Prostate gland (tissue), 2 donors: ENCODE data around the gene AQR. TPM values are rescaled to one million over a fixed set of nuclear protein-coding genes. Genes with fewer than 3 reads are reported as not detected.

Source experiments
- DNase-seq: peaks from one replicate; pipeline ENCODE4 v3.0.0-alpha.2; 2019; ENCODE audit warnings: low spot score
- H3K27ac ChIP-seq, 2 donors: fragments of 200-600 bp; sonication (generic); 2 replicates each; pipeline ENCODE4 v1.5.1; 2017 to 2019
- H3K27me3 ChIP-seq: fragments of 200-600 bp; sonication (generic); replicated peaks from 2 replicates; pipeline ENCODE4 v1.5.1; 2019; ENCODE audit not compliant: insufficient read depth
- H3K36me3 ChIP-seq, 2 donors: fragments of 200-600 bp; sonication (generic); 1 replicate in 1 of 2; 2 replicates in 1 of 2; pipeline versions ENCODE4 v1.5.1 to v1.8.1; 2017 to 2019
- H3K4me1 ChIP-seq: fragments of 200-600 bp; sonication (generic); replicated peaks from 2 replicates; pipeline ENCODE4 v1.5.1; 2019
- H3K4me3 ChIP-seq, 2 donors: fragments of 200-600 bp; sonication (generic); 2 replicates each; pipeline ENCODE4 v1.5.1; 2017 to 2019
- H3K9me3 ChIP-seq: fragments of 200-600 bp; sonication (generic); 2 replicates; pipeline ENCODE4 v1.5.1; 2017
- POLR2A ChIP-seq: fragments of 450-650 bp; IDR thresholded peaks from one replicate; pipeline ENCODE4 v1.6.1; 2016; ENCODE audit warnings: antibody characterized with exemption, mild to moderate bottlenecking
- POLR2AphosphoS5 ChIP-seq: sonication (generic); formaldehyde crosslinking; IDR thresholded peaks from one replicate; pipeline ENCODE4 v1.6.1; 2017; ENCODE audit warnings: antibody characterized with exemption
- WGBS: methylation state at CpG from one replicate; pipeline ENCODE4 v1.1.5; 2018; 5-methylcytosine and 5-hydroxymethylcytosine counted together
- intact Hi-C: fragments of 100-400 bp; cut with DNase I; formaldehyde crosslinking; loops from one replicate; pipeline ENCODE4 v1.14.2; 2022
- total RNA-seq, 2 donors: library from RNA; depleted of rRNA; stranded (reverse); fragments of >200 nt; gene quantifications; one replicate each; pipeline ENCODE4 v1.1.0, GENCODE V29; 2016
- TF ChIP-seq, protein P1 (sequence below), 4 experiments: fragments of 200-600 bp in 2 of 4; fragments of 450-650 bp in 2 of 4; sonication (generic) in 2 of 4; IDR thresholded peaks; 1 replicate in 3 of 4; 2 replicates in 1 of 4; pipeline ENCODE4 v1.5.1; 2016 to 2019; ENCODE audit warnings: antibody characterized with exemption in 4 of 4, mild to moderate bottlenecking in 2 of 4, moderate library complexity in 2 of 4

Gene AQR
- total RNA-seq, 2 donors from 2014 or later, result 32.9 to 34.0 TPM

DNA sequence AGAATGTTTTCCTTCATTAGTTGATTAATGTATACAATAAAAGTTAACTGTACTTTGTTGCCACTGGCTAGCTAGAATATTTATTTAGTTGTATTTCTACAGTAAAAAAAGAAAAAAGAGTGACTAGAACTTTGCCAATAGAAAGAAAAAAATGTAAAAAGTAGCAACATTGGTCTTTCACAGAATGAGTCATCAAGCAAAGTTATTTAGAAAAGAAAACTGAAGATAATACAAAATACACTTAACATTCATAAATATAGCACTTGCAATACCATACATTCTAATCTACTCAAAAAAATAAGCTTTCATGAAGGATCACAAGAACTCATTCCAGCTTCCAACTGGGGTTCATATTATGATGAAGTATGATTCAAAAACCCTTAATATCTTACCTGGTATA is 83.4 kb downstream of the AQR start:
- Histone ChIP-seq H3K27ac (no peak overlapping the region), H3K27me3 (no peaks in the 10 kb centered on the region), H3K4me1 (no peaks in the 10 kb centered on the region), H3K4me3 (no peak overlapping the region), H3K9me3 (no peaks in the 10 kb centered on the region), H3K36me3 (no peaks in the 10 kb centered on the region)
- intact Hi-C loops, result no loop called here
- DNase-seq, result no peak
- TF ChIP-seq, protein P1, sequence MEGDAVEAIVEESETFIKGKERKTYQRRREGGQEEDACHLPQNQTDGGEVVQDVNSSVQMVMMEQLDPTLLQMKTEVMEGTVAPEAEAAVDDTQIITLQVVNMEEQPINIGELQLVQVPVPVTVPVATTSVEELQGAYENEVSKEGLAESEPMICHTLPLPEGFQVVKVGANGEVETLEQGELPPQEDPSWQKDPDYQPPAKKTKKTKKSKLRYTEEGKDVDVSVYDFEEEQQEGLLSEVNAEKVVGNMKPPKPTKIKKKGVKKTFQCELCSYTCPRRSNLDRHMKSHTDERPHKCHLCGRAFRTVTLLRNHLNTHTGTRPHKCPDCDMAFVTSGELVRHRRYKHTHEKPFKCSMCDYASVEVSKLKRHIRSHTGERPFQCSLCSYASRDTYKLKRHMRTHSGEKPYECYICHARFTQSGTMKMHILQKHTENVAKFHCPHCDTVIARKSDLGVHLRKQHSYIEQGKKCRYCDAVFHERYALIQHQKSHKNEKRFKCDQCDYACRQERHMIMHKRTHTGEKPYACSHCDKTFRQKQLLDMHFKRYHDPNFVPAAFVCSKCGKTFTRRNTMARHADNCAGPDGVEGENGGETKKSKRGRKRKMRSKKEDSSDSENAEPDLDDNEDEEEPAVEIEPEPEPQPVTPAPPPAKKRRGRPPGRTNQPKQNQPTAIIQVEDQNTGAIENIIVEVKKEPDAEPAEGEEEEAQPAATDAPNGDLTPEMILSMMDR (IDR thresholded peaks at IDR 0.05), result no peak
- TF ChIP-seq POLR2A (no peak), POLR2AphosphoS5 (no peak)

DNA sequence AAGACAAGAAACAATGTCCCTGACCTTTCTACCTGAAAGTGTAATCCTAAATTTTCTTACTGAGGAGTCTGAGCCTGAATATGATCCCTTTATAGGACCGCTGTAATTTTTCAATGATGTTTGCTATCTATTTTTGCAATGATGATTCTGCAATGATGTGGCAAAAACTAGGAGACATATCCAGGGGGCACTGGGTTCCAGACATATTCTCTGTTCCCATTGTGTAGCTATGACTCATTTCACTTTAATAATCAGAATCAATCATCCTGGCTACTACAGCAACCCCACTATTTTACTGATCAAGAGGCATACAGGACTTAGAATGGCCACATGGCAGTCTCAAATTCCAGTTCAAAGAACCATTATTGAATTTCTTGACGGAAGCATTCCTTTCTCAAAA is 85.9 kb downstream of the AQR start:
- TF ChIP-seq POLR2AphosphoS5 (no peak), POLR2A (no peak)
- TF ChIP-seq, protein P1 (IDR thresholded peaks at IDR 0.05), result no peak
- intact Hi-C loops, result no loop called here
- no peaks in the 10 kb centered on the region for H3K4me1 ChIP-seq
- no peaks in the 10 kb centered on the region for H3K36me3 ChIP-seq
- H3K27ac ChIP-seq, result no peak overlapping the region
- no peaks in the 10 kb centered on the region for H3K27me3 ChIP-seq
- no peak for DNase-seq
- H3K4me3 ChIP-seq, result no peak overlapping the region
- no peaks in the 10 kb centered on the region for H3K9me3 ChIP-seq
- WGBS, result 97% methylated on average over 2 of the region's 2 CpGs

DNA sequence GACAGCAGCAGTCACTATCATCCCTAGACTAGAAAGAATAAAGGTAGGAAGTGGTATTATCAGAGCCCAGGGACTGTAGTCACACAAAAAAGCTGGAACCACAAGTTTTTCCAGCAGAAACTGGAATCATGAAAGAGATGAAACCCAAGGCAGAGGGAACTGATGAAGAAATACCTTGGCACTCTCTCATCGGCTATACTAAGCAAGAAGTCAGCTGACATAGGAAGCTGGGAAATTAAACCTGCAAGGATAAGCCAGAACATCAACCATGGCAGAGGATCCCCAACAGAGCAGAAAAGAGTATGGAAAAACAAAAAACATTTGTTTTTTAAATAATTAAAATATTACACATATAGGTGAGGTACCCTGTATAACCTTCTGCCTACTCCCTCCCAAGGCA is 86.5 kb downstream of the AQR start:
- Histone ChIP-seq H3K4me1 (no peaks in the 10 kb centered on the region), H3K27ac (no peak overlapping the region), H3K27me3 (no peaks in the 10 kb centered on the region), H3K9me3 (no peaks in the 10 kb centered on the region), H3K36me3 (no peaks in the 10 kb centered on the region), H3K4me3 (no peak overlapping the region)
- intact Hi-C loops, result no loop called here
- no peak for DNase-seq
- TF ChIP-seq POLR2AphosphoS5, result no peak
- no peak for TF ChIP-seq POLR2A
- WGBS, result 100% methylated on average over 1 of the region's 1 CpG

DNA sequence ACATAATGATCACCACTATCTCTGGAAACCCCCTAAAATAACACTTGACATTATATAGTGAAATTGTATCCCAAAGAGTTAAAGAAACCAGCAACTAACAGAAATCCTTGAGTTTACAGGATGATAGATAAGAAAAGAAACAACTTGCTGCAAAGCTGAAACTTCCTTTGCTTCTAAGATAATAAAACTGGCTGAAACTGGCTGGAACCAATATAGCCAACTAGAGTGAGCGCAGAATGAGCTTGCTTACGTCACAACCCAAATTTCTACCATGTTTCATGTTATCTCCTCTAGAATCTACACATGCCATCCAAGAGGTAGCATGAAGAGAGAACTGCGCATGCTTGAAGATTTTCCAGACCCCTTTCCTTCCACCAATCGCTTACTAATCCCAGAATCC is 90.4 kb downstream of the AQR start:
- H3K4me1 ChIP-seq, result no peaks in the 10 kb centered on the region
- H3K9me3 ChIP-seq, result no peaks in the 10 kb centered on the region
- no peaks in the 10 kb centered on the region for H3K36me3 ChIP-seq
- DNase-seq, result no peak
- H3K27me3 ChIP-seq, result no peaks in the 10 kb centered on the region
- TF ChIP-seq POLR2A (no peak), POLR2AphosphoS5 (no peak)
- TF ChIP-seq, protein P1 (IDR thresholded peaks at IDR 0.05), result no peak
- WGBS, result 96% methylated on average over 4 of the region's 4 CpGs
- H3K27ac ChIP-seq, result no peak overlapping the region
- intact Hi-C loops, result no loop called here
- no peak overlapping the region for H3K4me3 ChIP-seq

DNA sequence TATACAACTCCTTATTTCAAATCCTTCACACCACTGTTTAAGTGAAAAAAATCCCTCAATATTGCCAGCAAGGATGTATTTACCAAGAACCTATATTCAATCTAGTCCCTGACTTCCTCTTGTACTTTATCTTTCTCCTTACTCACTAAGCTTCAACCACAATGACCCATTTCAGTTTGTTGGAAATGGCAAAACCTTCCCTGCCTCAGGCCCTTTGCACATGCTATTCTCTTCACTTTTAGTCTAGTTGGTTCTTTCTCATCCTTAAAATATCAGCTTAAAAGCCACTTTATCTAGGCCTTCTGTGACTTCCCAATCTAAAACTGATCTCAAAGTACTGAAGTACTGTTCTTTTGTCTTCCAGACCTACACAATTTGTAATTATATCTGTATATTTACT is 92.9 kb downstream of the AQR start:
- TF ChIP-seq POLR2A, result no peak
- TF ChIP-seq, protein P1 (IDR thresholded peaks at IDR 0.05), result no peak
- no peak for TF ChIP-seq POLR2AphosphoS5
- Histone ChIP-seq H3K27ac (no peak overlapping the region), H3K9me3 (no peaks in the 10 kb centered on the region), H3K27me3 (no peaks in the 10 kb centered on the region), H3K4me1 (no peaks in the 10 kb centered on the region), H3K36me3 (no peaks in the 10 kb centered on the region), H3K4me3 (no peak overlapping the region)
- intact Hi-C loops, result no loop called here
- no peak for DNase-seq
